ENCODE results near the gene DDX39A.
"Not testable (repeated sequence)": the region's sequence is repeated elsewhere in the genome, so short reads cannot be mapped to it uniquely, and the experiment has no call there.

Gene DDX39A

GRCh38 chr19:14390548-14390947 lies 28.6 kb downstream of the DDX39A start:
- Mint-ChIP-seq H3K27ac (peak overlapping the region; percentile 46), H3K9me3 (no peaks in the 10 kb centered on the region), H3K4me1 (peaks cover 15% of the 10 kb centered on the region), H3K4me3 (no peak overlapping the region), H3K36me3 (peaks cover 4% of the 10 kb centered on the region), H3K27me3 (no peaks in the 10 kb centered on the region)

GRCh38 chr19:14385492-14385891 lies 33.6 kb downstream of the DDX39A start:
- no peaks in the 10 kb centered on the region for H3K27me3 Mint-ChIP-seq
- peak overlapping the region; percentile 94 for H3K4me3 Mint-ChIP-seq
- peaks cover 15% of the 10 kb centered on the region for H3K36me3 Mint-ChIP-seq
- peaks cover 25% of the 10 kb centered on the region for H3K4me1 Mint-ChIP-seq
- no peaks in the 10 kb centered on the region for H3K9me3 Mint-ChIP-seq
- peak overlapping the region; percentile 96 for H3K27ac Mint-ChIP-seq

- H3K27me3 Mint-ChIP-seq = no peaks in the 10 kb centered on the region
- peaks cover 38% of the 10 kb centered on the region for H3K4me1 Mint-ChIP-seq
- peaks cover 15% of the 10 kb centered on the region for H3K36me3 Mint-ChIP-seq
- H3K9me3 Mint-ChIP-seq = no peaks in the 10 kb centered on the region
- H3K4me3 Mint-ChIP-seq = peak overlapping the region; percentile 94
- H3K27ac Mint-ChIP-seq = peak overlapping the region; percentile 96
These were observed 35.2 kb downstream of the DDX39A start for GRCh38 chr19:14383661-14384555.

DNA sequence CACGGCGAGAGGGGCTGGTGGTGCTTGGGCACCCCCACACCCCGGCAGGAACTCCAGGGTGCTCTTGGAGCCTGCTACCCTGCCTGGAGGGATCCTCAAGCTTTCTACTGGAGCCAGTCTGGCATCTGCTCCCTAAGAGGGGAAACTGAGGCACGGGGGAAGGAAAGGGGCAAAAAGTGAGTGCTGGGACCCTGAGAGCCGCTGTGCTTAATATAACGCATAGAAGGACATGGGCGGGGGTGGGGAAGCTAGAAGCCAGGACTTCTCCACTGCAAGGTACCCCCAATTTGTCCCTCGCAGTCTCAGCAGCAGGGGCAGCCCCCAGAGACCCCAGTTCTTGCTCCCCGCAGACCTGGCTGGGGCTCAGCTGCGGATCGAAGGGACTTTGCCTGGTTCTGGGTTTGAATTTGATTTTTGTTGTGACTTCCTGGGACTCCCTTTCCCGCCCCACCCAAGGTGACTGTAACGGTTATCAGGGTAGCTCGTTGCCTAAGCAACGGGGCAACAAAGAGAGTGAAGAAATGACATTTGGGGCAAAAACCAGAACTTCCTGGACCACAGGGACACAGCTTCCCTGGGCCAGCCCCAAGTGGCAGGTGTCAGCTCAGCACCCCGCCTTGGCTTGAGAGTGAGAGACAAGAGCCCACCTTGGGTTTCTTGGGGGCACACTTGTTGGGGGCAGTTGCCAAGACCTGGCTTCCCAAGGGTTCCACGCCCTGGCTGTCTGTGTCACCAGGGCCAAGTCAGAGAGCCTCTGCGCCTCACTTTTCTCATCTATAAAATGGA lies 37.3 kb downstream of the DDX39A start:
- H3K27me3 Mint-ChIP-seq = no peaks in the 10 kb centered on the region
- peak overlapping the region; percentile 93 for H3K27ac Mint-ChIP-seq
- H3K9me3 Mint-ChIP-seq = no peaks in the 10 kb centered on the region
- H3K4me3 Mint-ChIP-seq = peak overlapping the region; percentile 94
- H3K4me1 Mint-ChIP-seq = peaks cover 38% of the 10 kb centered on the region
- H3K36me3 Mint-ChIP-seq = peaks cover 11% of the 10 kb centered on the region

DNA sequence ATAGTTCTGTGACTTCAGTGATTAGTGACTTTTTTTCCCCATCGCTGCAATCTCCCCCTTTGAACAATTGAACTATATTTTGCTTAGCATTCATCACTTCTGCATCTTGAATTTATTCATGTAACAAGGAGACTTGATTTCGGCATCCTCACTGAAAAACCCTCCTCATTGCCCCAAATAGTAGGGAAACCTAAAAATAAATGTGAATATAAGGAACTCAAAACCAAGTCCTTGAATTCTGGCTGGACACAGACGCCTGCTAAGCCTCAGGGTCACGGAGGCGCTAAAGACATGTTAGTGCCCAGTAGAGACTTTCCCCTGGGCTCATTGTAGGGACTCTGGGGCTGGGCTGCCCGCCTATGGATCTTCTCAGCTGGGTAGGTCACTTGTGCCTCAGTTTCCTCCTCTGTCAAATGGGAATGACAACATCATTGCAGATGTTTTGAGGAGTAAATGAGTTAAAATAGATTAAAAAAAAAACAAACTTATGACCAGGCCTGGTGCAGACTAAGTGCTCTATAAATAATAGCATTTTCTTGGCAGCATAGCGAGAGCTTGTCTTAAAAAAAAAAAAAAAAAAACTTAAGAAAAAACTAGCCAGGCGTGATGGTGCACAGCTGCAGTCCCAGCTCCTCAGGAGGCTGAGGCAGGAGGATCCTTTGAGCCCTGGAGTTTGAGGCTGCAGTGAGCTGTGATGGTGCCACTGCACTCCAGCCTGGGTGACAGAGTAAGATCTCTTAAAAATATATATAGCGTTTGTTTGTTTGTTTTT lies 39.7 kb downstream of the DDX39A start:
- Mint-ChIP-seq H3K27ac (peak overlapping the region; percentile 42), H3K36me3 (peaks cover 5% of the 10 kb centered on the region), H3K9me3 (no peaks in the 10 kb centered on the region), H3K4me1 (peaks cover 44% of the 10 kb centered on the region), H3K27me3 (no peaks in the 10 kb centered on the region), H3K4me3 (peak overlapping the region; percentile 3)

- Mint-ChIP-seq H3K4me3 (no peak overlapping the region), H3K36me3 (peaks cover 4% of the 10 kb centered on the region), H3K4me1 (peaks cover 46% of the 10 kb centered on the region), H3K27me3 (no peaks in the 10 kb centered on the region), H3K9me3 (no peaks in the 10 kb centered on the region), H3K27ac (peak overlapping the region; percentile 62)
These were observed 40.3 kb downstream of the DDX39A start for GRCh38 chr19:14378890-14379289.

GRCh38 chr19:14377883-14378328 lies 41.2 kb downstream of the DDX39A start:
- peaks cover 55% of the 10 kb centered on the region for H3K4me1 Mint-ChIP-seq
- H3K27ac Mint-ChIP-seq = peak overlapping the region; percentile 89
- H3K4me3 Mint-ChIP-seq = peak overlapping the region; percentile 38
- peaks cover 3% of the 10 kb centered on the region for H3K36me3 Mint-ChIP-seq
- H3K27me3 Mint-ChIP-seq = no peaks in the 10 kb centered on the region
- H3K9me3 Mint-ChIP-seq = no peaks in the 10 kb centered on the region

DNA sequence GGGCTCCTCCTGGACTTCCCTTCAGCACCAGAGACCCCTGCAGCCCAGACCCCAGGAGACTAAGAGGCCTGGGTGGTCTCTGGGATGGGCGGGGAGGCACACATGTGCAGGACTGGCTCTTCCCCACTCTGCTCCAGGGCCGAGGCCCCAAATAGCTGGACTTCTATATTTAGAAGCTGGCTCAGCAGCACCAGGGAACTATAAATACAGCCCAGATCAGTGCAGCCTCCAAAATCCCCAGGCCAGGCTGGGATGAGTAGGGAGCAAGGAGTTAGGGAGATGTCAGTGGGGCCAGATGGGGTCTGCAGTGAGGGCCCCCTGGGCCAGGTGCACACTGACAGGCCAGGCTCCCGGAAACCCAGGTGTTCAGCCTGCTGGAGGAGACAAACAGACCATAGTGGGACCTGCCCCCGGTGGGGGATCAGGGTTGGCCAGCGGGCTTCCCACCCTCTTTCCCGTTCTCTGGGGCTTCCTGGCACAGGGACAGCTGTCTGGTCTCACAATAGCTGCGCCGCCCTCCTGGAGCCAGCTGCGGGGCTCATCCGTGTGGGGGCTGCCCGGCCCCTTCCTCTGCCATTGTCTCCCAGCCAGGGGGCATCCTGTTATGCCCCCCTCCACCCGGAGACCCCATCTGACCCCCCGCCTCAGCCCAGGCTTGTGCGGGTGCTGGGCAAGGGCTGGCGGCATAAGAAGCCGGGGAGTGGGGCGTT lies 43.4 kb downstream of the DDX39A start:
- Mint-ChIP-seq H3K27me3 (no peaks in the 10 kb centered on the region), H3K4me1 (peaks cover 69% of the 10 kb centered on the region), H3K36me3 (no peaks in the 10 kb centered on the region), H3K9me3 (no peaks in the 10 kb centered on the region), H3K27ac (peak overlapping the region; percentile 97), H3K4me3 (peak overlapping the region; percentile 68)

DNA sequence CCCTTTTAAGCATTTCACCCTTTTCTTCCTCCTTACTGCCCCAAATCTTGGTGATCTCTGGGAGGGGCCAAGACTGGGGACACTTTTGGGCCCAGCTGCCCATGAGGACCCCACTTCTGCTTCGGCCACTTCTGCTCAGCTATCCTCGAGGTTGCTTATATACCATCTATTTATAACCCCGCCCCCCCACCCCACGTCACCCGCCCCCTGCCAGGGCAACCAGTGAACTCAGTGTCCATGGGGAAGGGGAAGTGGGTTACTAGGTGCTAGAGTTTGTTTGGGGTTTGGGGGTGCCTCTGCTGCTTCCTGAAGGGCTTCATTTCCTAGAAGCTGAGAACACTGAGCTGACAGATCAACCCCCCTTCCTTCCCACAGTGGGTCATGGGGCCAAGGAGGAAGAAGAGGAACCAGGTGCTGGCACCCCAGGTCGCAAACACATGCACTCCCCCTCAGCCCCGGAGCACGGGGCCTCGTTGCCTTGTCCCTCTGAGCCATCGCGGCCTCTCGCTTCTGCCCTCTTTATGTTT lies 44.0 kb downstream of the DDX39A start:
- Mint-ChIP-seq H3K4me1 (peaks cover 67% of the 10 kb centered on the region), H3K4me3 (peak overlapping the region; percentile 68), H3K9me3 (no peaks in the 10 kb centered on the region), H3K27ac (peak overlapping the region; percentile 97), H3K36me3 (no peaks in the 10 kb centered on the region), H3K27me3 (no peaks in the 10 kb centered on the region)

- peaks cover 69% of the 10 kb centered on the region for H3K4me1 Mint-ChIP-seq
- H3K27me3 Mint-ChIP-seq, H3K36me3 Mint-ChIP-seq, H3K9me3 Mint-ChIP-seq, H3K4me3 Mint-ChIP-seq: not testable (repeated sequence)
- peak overlapping the region; percentile 65 for H3K27ac Mint-ChIP-seq
These were observed 44.8 kb downstream of the DDX39A start for GRCh38 chr19:14374313-14374712.

DNA sequence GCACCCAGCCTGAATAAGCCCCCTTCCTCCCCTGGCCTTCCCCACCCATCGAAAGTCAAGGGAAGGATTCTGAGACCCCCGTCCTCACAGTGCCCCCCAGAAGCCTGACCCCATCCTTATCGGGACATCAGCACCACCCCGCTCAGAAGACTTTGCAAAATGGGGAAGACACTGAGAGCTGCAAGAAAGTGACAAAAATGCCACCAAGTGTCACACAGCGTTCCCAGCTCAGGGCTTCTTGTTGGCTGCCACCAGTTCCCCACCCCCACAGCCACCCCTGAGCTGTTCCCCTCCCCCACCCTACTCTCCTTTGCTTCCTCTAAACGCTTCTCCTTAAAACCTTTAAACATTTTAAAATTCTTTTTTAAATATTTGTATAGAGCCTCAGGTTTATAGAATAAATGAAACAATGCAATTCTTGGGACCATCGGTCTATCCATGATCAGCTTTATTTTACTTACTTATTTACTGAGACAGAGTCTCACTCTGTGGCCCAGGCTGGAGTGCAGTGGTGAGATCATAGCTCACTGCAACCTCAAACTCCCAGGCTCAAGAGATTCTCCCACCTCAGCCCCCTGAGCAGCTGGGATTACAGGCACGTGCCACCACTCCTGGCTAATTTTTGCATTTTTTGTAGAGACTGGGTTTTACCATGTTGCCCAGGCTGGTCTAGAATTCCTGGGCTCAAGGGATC lies 46.6 kb downstream of the DDX39A start:
- Mint-ChIP-seq H3K4me3 (peak overlapping the region; percentile 65), H3K27ac (peak overlapping the region; percentile 96), H3K4me1 (peaks cover 70% of the 10 kb centered on the region)
- H3K36me3 Mint-ChIP-seq, H3K9me3 Mint-ChIP-seq, H3K27me3 Mint-ChIP-seq: not testable (repeated sequence)

GRCh38 chr19:14371301-14371821 lies 47.8 kb downstream of the DDX39A start:
- Mint-ChIP-seq H3K27ac (peak overlapping the region; percentile 95), H3K36me3 (no peaks in the 10 kb centered on the region), H3K4me1 (peaks cover 79% of the 10 kb centered on the region), H3K9me3 (no peaks in the 10 kb centered on the region), H3K27me3 (no peaks in the 10 kb centered on the region), H3K4me3 (peak overlapping the region; percentile 78)

DNA sequence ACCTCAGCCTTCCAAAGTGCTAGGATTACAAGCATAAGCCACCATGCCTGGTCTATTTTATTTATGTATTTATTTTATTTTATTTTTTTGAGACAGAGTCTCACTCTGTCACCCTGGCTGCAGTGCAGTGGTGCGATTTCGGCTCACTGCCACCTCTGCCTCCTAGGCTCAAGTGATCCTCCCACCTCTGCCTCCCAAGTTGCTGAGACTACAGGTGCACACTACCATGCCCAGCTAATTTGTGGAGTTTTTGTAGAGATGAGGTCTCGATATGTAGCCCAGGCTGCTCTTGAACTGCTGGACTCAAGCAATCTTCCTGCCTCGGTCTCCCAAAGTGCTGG lies 48.2 kb downstream of the DDX39A start:
- Mint-ChIP-seq H3K27ac (peak overlapping the region; percentile 95), H3K9me3 (no peaks in the 10 kb centered on the region), H3K4me3 (peak overlapping the region; percentile 85), H3K36me3 (no peaks in the 10 kb centered on the region), H3K4me1 (peaks cover 78% of the 10 kb centered on the region), H3K27me3 (no peaks in the 10 kb centered on the region)
